Astrocyte (in vitro differentiated cells and primary cell): ENCODE results near the gene KLK3. TPM values are rescaled to one million over a fixed set of nuclear protein-coding genes. Genes with fewer than 3 reads are reported as not detected.

Source experiments
- DNase-seq: peaks from one replicate; pipeline ENCODE4 v3.0.0-alpha.2; 2010; ENCODE audit warnings: low read depth
- FAIRE-seq: peaks from 2 replicates; lab custom pipeline; 2011; peaks lifted over from hg19 to GRCh38; lab: Jason Lieb, UNC
- H2AFZ ChIP-seq: 2 replicates; pipeline ENCODE4 v1.6.0; 2012; ENCODE audit warnings: low read depth, low read length, inconsistent platforms
- H3K27ac ChIP-seq: 2 replicates; pipeline ENCODE4 v1.5.1; 2011; ENCODE audit warnings: low read depth, low read length, inconsistent platforms
- H3K27me3 ChIP-seq: 2 replicates; pipeline ENCODE4 v1.6.0; 2011; ENCODE audit warnings: low read length, inconsistent platforms; ENCODE audit not compliant: insufficient read depth
- H3K36me3 ChIP-seq: 2 replicates; pipeline ENCODE4 v1.5.1; 2011; ENCODE audit warnings: low read length, inconsistent platforms; ENCODE audit not compliant: insufficient read depth
- H3K4me1 ChIP-seq: 2 replicates; pipeline ENCODE4 v1.5.1; 2011; ENCODE audit warnings: low read length, inconsistent platforms; ENCODE audit not compliant: insufficient read depth
- H3K4me2 ChIP-seq: 2 replicates; pipeline ENCODE4 v1.6.0; 2012; ENCODE audit warnings: low read length, inconsistent platforms
- H3K4me3 ChIP-seq: 2 replicates; pipeline ENCODE4 v1.5.1; 2011; ENCODE audit warnings: low read depth, mild to moderate bottlenecking, low read length, inconsistent platforms; ENCODE audit not compliant: insufficient read depth
- H3K79me2 ChIP-seq: 2 replicates; pipeline ENCODE4 v1.6.0; 2012; ENCODE audit warnings: mild to moderate bottlenecking, low read length, inconsistent platforms; ENCODE audit not compliant: insufficient read depth
- H3K9ac ChIP-seq: 2 replicates; pipeline ENCODE4 v1.6.0; 2012; ENCODE audit warnings: mild to moderate bottlenecking, low read length, inconsistent platforms
- H3K9me3 ChIP-seq: 2 replicates; pipeline ENCODE4 v1.5.1; 2012; ENCODE audit warnings: low read depth, mild to moderate bottlenecking, low read length, inconsistent platforms; ENCODE audit not compliant: insufficient read depth
- H4K20me1 ChIP-seq: 2 replicates; pipeline ENCODE4 v1.6.0; 2012; ENCODE audit warnings: low read length, inconsistent platforms; ENCODE audit not compliant: insufficient read depth
- H3K27ac Mint-ChIP-seq: one replicate; pipeline ENCODE4 v1.8.0; 2021; ENCODE audit warnings: mild to moderate bottlenecking, mixed read lengths; ENCODE audit not compliant: unreplicated experiment
- H3K27me3 Mint-ChIP-seq: one replicate; pipeline ENCODE4 v1.8.0; 2021; ENCODE audit warnings: low read depth, mixed read lengths; ENCODE audit not compliant: unreplicated experiment
- H3K36me3 Mint-ChIP-seq: one replicate; pipeline ENCODE4 v1.8.0; 2021; ENCODE audit warnings: low read depth, mixed read lengths; ENCODE audit not compliant: unreplicated experiment
- H3K4me1 Mint-ChIP-seq: one replicate; pipeline ENCODE4 v1.8.0; 2021; ENCODE audit warnings: low read depth, mixed read lengths; ENCODE audit not compliant: unreplicated experiment
- H3K4me3 Mint-ChIP-seq: one replicate; pipeline ENCODE4 v1.8.0; 2021; ENCODE audit warnings: mild to moderate bottlenecking, moderate library complexity, mixed read lengths; ENCODE audit not compliant: unreplicated experiment
- H3K9me3 Mint-ChIP-seq: one replicate; pipeline ENCODE4 v1.8.0; 2021; ENCODE audit warnings: mild to moderate bottlenecking, mixed read lengths; ENCODE audit not compliant: unreplicated experiment
- CTCF ChIP-seq: IDR thresholded peaks from 2 replicates; pipeline ENCODE4 v1.5.1; 2011; ENCODE audit warnings: low read depth, mild to moderate bottlenecking, inconsistent platforms, low read length, moderate library complexity; ENCODE audit not compliant: insufficient read depth
- EZH2 ChIP-seq: IDR thresholded peaks from 2 replicates; pipeline ENCODE4 v1.6.1; 2012; ENCODE audit warnings: mild to moderate bottlenecking, low read length, inconsistent platforms; ENCODE audit not compliant: insufficient read depth
- total RNA-seq: library from RNA; stranded (reverse); gene quantifications from 2 replicates; pipeline ENCODE4 v1.2.1, GENCODE V29; 2021

Gene KLK3
- total RNA-seq, 1 donor from 2014 or later, result not detected

DNA sequence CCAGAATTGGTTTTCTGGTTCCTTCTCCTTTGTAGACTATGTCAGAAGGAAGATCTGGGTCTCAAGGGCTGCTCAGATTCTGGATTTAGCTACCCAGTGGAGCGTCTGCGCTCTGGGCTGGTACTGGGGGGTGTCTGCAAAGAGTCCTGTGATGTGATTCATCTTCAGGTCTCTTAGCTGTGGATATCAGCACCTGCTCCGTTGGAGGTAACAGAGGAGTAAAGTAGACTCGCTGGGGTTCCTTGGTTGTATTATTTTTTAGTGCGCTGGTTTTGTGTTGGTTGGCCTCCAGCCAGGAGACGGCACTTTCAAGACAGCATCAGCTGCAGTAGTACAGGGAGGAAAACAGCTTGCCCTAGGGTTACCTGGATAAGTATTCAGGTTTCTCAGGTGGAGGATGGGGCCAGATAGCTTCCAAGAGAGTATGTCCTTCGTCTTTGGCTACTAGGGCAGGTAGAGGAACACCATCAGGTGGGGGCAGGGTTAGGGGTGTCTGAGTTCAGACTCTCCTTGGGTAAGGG is 11.0 kb upstream of the KLK3 start:
- Histone ChIP-seq H3K4me2 (no peak overlapping the region), H3K79me2 (no peaks in the 10 kb centered on the region), H3K27me3 (no peaks in the 10 kb centered on the region), H3K27ac (no peak overlapping the region), H3K36me3 (no peaks in the 10 kb centered on the region), H3K9ac (no peak overlapping the region), H2AFZ (no peak overlapping the region), H3K4me3 (no peak overlapping the region), H3K4me1 (no peaks in the 10 kb centered on the region), H4K20me1 (no peaks in the 10 kb centered on the region), H3K9me3 (no peaks in the 10 kb centered on the region)
- Mint-ChIP-seq H3K36me3 (no peaks in the 10 kb centered on the region), H3K9me3 (peaks cover 13% of the 10 kb centered on the region), H3K4me3 (no peak overlapping the region), H3K27ac (no peak overlapping the region), H3K27me3 (peaks cover 38% of the 10 kb centered on the region), H3K4me1 (no peaks in the 10 kb centered on the region)
- DNase-seq (no peak), FAIRE-seq (no peak)
- TF ChIP-seq EZH2 (no peak), CTCF (no peak)

GRCh38 chr19:50844296-50844935 is 10.3 kb upstream of the KLK3 start:
- Histone ChIP-seq H2AFZ (no peak overlapping the region), H3K4me3 (no peak overlapping the region), H3K79me2 (no peaks in the 10 kb centered on the region), H3K27me3 (no peaks in the 10 kb centered on the region), H3K27ac (no peak overlapping the region), H3K4me1 (no peaks in the 10 kb centered on the region), H3K4me2 (no peak overlapping the region), H3K9ac (no peak overlapping the region), H4K20me1 (no peaks in the 10 kb centered on the region), H3K9me3 (no peaks in the 10 kb centered on the region), H3K36me3 (no peaks in the 10 kb centered on the region)
- Mint-ChIP-seq H3K36me3 (no peaks in the 10 kb centered on the region), H3K9me3 (peaks cover 13% of the 10 kb centered on the region), H3K4me1 (no peaks in the 10 kb centered on the region), H3K4me3 (no peak overlapping the region), H3K27ac (no peak overlapping the region), H3K27me3 (peaks cover 38% of the 10 kb centered on the region)
- DNase-seq (no peak), FAIRE-seq (no peak)
- no peak for TF ChIP-seq EZH2
- no peak for TF ChIP-seq CTCF

- TF ChIP-seq CTCF (no peak), EZH2 (no peak)
- Histone ChIP-seq H3K4me3 (no peak overlapping the region), H3K79me2 (no peaks in the 10 kb centered on the region), H3K36me3 (no peaks in the 10 kb centered on the region), H3K4me2 (no peak overlapping the region), H3K9me3 (no peaks in the 10 kb centered on the region), H3K9ac (no peak overlapping the region), H2AFZ (no peak overlapping the region), H3K4me1 (no peaks in the 10 kb centered on the region), H3K27me3 (no peaks in the 10 kb centered on the region), H3K27ac (no peak overlapping the region), H4K20me1 (no peaks in the 10 kb centered on the region)
- Mint-ChIP-seq H3K4me3 (no peak overlapping the region), H3K4me1 (no peaks in the 10 kb centered on the region), H3K27me3 (peaks cover 11% of the 10 kb centered on the region), H3K27ac (no peak overlapping the region), H3K9me3 (peaks cover 8% of the 10 kb centered on the region), H3K36me3 (no peaks in the 10 kb centered on the region)
- FAIRE-seq (no peak), DNase-seq (no peak)
Measured at GRCh38 chr19:50850738-50851137, 4.0 kb upstream of the KLK3 start.
